Neural cell (in vitro differentiated cells): ENCODE results near the gene PCYT2. TPM values are rescaled to one million over a fixed set of nuclear protein-coding genes. Genes with fewer than 3 reads are reported as not detected.
"Not testable (repeated sequence)": the region's sequence is repeated elsewhere in the genome, so short reads cannot be mapped to it uniquely, and the experiment has no call there.

Experiments used
- H2AFZ ChIP-seq: fragments of 200-600, 300-800 bp; sonication (generic), shearing (Covaris generic); 2 replicates; pipeline ENCODE4 v1.6.0; 2014; ENCODE audit warnings: low read depth, mild to moderate bottlenecking, antibody characterized with exemption, low read length, moderate library complexity
- H3F3A ChIP-seq: fragments of 200-600 bp; shearing (Covaris generic); 2 replicates; pipeline ENCODE4 v1.6.1; 2016; ENCODE audit warnings: mild to moderate bottlenecking, moderate library complexity, mixed read lengths, antibody characterized with exemption, low read length; ENCODE audit not compliant: insufficient read depth, poor library complexity, severe bottlenecking
- H3K27ac ChIP-seq: fragments of 200-600, 300-800 bp; sonication (generic), shearing (Covaris generic); 2 replicates; pipeline ENCODE4 v1.5.1; 2014; ENCODE audit warnings: mild to moderate bottlenecking, low read length, moderate library complexity
- H3K27me3 ChIP-seq: fragments of 300-800, 200-600 bp; sonication (generic), shearing (Covaris generic); 2 replicates; pipeline ENCODE4 v1.6.0; 2014; ENCODE audit warnings: mild to moderate bottlenecking, low read depth, low read length, moderate library complexity; ENCODE audit not compliant: insufficient read depth
- H3K36me3 ChIP-seq: fragments of 300-800, 200-600 bp; sonication (generic), shearing (Covaris generic); 2 replicates; pipeline ENCODE4 v1.5.1; 2014; ENCODE audit warnings: mild to moderate bottlenecking, antibody characterized with exemption, low read length, moderate library complexity; ENCODE audit not compliant: insufficient read depth
- H3K4me2 ChIP-seq: fragments of 300-800, 200-600 bp; sonication (generic), shearing (Covaris generic); 2 replicates; pipeline ENCODE4 v1.6.0; 2014; ENCODE audit warnings: mild to moderate bottlenecking, low read length
- H3K4me3 ChIP-seq: fragments of 300-800, 200-600 bp; sonication (generic), shearing (Covaris generic); 2 replicates; pipeline ENCODE4 v1.5.1; 2014; ENCODE audit warnings: mild to moderate bottlenecking, low read length, moderate library complexity
- H3K79me2 ChIP-seq: fragments of 200-600 bp; shearing (Covaris generic); replicated peaks from 2 replicates; pipeline ENCODE4 v1.6.0; 2014; ENCODE audit warnings: mild to moderate bottlenecking, low read length, moderate library complexity; ENCODE audit not compliant: insufficient read depth
- H3K9ac ChIP-seq: fragments of 300-800, 200-600 bp; sonication (generic), shearing (Covaris generic); 2 replicates; pipeline ENCODE4 v1.6.1; 2016; ENCODE audit warnings: mild to moderate bottlenecking, low read length, mixed read lengths
- H3K9me2 ChIP-seq: fragments of 200-600 bp; shearing (Covaris generic); 2 replicates; pipeline ENCODE4 v1.6.1; 2016; ENCODE audit warnings: mild to moderate bottlenecking, low read length, mixed read lengths; ENCODE audit not compliant: insufficient read depth
- H3K9me3 ChIP-seq: fragments of 200-600, 300-800 bp; sonication (generic), shearing (Covaris generic); 2 replicates; pipeline ENCODE4 v1.6.1; 2016; ENCODE audit warnings: mild to moderate bottlenecking, mixed run types, low read length, moderate library complexity, mixed read lengths
- H4K20me1 ChIP-seq: fragments of 200-600 bp; shearing (Covaris generic); 2 replicates; pipeline ENCODE4 v1.6.1; 2016; ENCODE audit warnings: mild to moderate bottlenecking, mixed run types; ENCODE audit not compliant: insufficient read depth
- EP300 ChIP-seq: fragments of 450-650 bp; conservative IDR thresholded peaks from 2 replicates; pipeline ENCODE4 v1.6.1; 2014; ENCODE audit warnings: antibody characterized with exemption, mild to moderate bottlenecking, moderate library complexity; ENCODE audit not compliant: poor library complexity, severe bottlenecking
- EZH2 ChIP-seq: fragments of 200-600, 300-800 bp; shearing (Covaris generic), sonication (generic); IDR thresholded peaks from 2 replicates; pipeline ENCODE4 v1.6.1; 2014; ENCODE audit warnings: antibody characterized with exemption, low read length, borderline replicate concordance, mild to moderate bottlenecking; ENCODE audit not compliant: insufficient read depth, poor library complexity, severe bottlenecking
- MXI1 ChIP-seq: fragments of 450-650 bp; conservative IDR thresholded peaks from 2 replicates; pipeline ENCODE4 v1.6.1; 2014; ENCODE audit warnings: antibody characterized with exemption, mild to moderate bottlenecking; ENCODE audit not compliant: poor library complexity, severe bottlenecking
- POLR2AphosphoS5 ChIP-seq: IDR thresholded peaks from 2 replicates; pipeline ENCODE4 v1.6.1; 2012
- RAD21 ChIP-seq: fragments of 450-650 bp; conservative IDR thresholded peaks from 2 replicates; pipeline ENCODE4 v1.6.1; 2014; ENCODE audit warnings: antibody characterized with exemption, mild to moderate bottlenecking, moderate library complexity
- SMC3 ChIP-seq: fragments of 450-650 bp; conservative IDR thresholded peaks from 2 replicates; pipeline ENCODE4 v1.6.1; 2014; ENCODE audit warnings: antibody characterized with exemption, mild to moderate bottlenecking, moderate library complexity; ENCODE audit not compliant: poor library complexity
- TAF1 ChIP-seq: IDR thresholded peaks from 2 replicates; pipeline ENCODE4 v1.6.1; 2012; ENCODE audit warnings: low read depth
- polyA plus RNA-seq: library from polyadenylated mRNA; depleted of rRNA; stranded (reverse); fragments of >200 nt; gene quantifications from 2 replicates; pipeline ENCODE4 v1.2.3, GENCODE V29; 2014
- TF ChIP-seq, protein P1 (sequence below): fragments of 450-650 bp; IDR thresholded peaks from 2 replicates; pipeline ENCODE4 v1.5.1; 2014; ENCODE audit warnings: antibody characterized with exemption, mild to moderate bottlenecking, moderate library complexity; ENCODE audit not compliant: poor library complexity, severe bottlenecking
- TF ChIP-seq, protein P2 (sequence below): IDR thresholded peaks from 2 replicates; pipeline ENCODE4 v1.6.1; 2012; ENCODE audit warnings: borderline replicate concordance

PCYT2 gene
- polyA plus RNA-seq, 1 donor from 2014 or later, result 35.3 TPM

DNA sequence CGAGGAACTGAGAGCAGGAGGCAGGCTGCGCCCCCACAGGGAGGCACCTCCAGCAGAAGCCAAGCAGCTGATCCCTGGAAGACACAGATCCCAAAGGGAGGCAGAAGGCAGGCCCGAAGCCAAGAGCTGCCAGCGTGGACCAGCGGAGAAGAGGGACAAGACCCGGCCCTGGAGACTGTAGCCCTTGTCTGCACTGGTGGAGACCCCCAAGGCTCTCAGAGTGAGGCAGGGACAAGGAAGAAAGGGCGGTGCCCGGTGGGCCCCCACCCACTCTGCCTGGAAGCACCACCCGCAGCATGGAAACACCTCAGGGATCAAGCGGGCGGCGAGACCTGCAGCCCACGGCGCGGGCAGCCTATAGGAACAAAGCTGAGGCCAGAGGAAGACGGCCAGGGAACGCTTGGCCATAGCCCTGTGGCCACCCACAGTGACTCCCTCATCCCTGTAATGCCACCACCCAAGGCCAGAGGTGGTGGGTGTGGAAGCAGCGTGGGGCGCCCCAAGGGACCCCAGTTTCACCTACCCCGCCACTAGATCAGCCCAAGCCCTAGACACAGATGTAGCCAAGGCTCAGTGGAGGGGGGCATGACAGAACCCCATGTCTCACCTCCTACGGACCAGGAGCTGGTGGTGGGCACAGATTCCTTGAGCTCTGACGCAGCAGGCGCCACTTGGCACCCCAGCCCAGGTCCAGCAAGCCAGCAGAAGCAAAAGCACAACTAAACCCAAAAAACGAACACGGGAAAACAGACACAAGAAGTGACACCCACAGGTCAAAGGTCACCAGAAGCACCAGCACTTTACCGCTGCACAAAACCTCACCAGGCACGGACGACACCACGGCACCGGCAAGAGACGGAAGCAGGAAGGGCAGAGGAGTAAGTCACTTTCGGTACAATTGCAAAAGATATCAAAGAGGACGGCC is 9.7 kb upstream of the PCYT2 start:
- no peaks in the 10 kb centered on the region for H3K36me3 ChIP-seq
- no peaks in the 10 kb centered on the region for H3F3A ChIP-seq
- no peaks in the 10 kb centered on the region for H4K20me1 ChIP-seq
- H3K4me3 ChIP-seq, result no peak overlapping the region
- no peak overlapping the region for H3K9ac ChIP-seq
- no peak overlapping the region for H3K27ac ChIP-seq
- no peaks in the 10 kb centered on the region for H3K9me3 ChIP-seq
- H2AFZ ChIP-seq, result no peak overlapping the region
- H3K9me2 ChIP-seq, result no peaks in the 10 kb centered on the region
- peaks cover 26% of the 10 kb centered on the region for H3K79me2 ChIP-seq
- H3K4me2 ChIP-seq, result no peak overlapping the region
- H3K27me3 ChIP-seq, result no peaks in the 10 kb centered on the region
- TF ChIP-seq EP300, result no peak
- TF ChIP-seq TAF1, result no peak
- no peak for TF ChIP-seq EZH2
- TF ChIP-seq RAD21, result no peak
- TF ChIP-seq MXI1, result no peak
- no peak for TF ChIP-seq POLR2AphosphoS5
- TF ChIP-seq, protein P1, sequence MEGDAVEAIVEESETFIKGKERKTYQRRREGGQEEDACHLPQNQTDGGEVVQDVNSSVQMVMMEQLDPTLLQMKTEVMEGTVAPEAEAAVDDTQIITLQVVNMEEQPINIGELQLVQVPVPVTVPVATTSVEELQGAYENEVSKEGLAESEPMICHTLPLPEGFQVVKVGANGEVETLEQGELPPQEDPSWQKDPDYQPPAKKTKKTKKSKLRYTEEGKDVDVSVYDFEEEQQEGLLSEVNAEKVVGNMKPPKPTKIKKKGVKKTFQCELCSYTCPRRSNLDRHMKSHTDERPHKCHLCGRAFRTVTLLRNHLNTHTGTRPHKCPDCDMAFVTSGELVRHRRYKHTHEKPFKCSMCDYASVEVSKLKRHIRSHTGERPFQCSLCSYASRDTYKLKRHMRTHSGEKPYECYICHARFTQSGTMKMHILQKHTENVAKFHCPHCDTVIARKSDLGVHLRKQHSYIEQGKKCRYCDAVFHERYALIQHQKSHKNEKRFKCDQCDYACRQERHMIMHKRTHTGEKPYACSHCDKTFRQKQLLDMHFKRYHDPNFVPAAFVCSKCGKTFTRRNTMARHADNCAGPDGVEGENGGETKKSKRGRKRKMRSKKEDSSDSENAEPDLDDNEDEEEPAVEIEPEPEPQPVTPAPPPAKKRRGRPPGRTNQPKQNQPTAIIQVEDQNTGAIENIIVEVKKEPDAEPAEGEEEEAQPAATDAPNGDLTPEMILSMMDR, result no peak
- TF ChIP-seq SMC3, result no peak

DNA sequence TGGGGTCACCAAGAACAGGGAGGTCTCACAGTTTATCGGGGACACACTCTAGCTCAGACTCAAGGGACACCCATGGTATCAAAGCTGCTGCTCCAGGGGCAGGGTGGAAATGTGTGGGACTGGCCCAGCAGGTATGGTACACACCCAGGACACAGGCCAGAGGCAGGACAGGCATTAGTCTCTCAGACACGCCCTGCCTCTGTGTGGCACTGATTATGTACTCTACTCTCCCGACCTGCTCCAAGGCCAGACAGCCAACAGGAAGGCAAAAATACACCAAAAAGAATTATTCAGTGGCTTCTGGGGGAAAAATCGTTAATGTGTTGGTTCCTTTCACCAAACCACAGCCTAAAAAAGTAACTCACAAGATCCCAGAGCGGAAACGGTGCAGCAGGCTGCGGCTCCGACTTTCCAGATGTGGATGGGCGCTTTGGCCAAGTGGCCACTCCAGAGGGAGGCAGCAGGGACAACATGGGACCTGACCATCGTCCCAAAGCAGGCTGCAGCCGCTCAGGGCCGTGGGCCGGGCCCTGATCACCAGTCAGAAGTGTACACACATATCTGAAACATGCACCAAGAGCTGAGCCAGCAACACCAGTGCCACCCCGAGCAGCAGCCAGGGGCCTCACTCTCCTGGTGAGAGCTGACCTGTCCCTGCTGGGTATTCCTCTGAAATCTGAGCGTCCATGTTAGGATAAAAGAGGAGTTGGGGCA is 7.8 kb upstream of the PCYT2 start:
- H3K9me3 ChIP-seq, result no peaks in the 10 kb centered on the region
- H3F3A ChIP-seq, result no peaks in the 10 kb centered on the region
- no peaks in the 10 kb centered on the region for H3K9me2 ChIP-seq
- H3K9ac ChIP-seq, result no peak overlapping the region
- H3K79me2 ChIP-seq, result peaks cover 13% of the 10 kb centered on the region
- H3K4me3 ChIP-seq, result no peak overlapping the region
- no peaks in the 10 kb centered on the region for H3K27me3 ChIP-seq
- TF ChIP-seq POLR2AphosphoS5 (no peak), MXI1 (no peak), EZH2 (no peak), SMC3 (no peak), EP300 (no peak), TAF1 (no peak), RAD21 (no peak)
- TF ChIP-seq, protein P2, sequence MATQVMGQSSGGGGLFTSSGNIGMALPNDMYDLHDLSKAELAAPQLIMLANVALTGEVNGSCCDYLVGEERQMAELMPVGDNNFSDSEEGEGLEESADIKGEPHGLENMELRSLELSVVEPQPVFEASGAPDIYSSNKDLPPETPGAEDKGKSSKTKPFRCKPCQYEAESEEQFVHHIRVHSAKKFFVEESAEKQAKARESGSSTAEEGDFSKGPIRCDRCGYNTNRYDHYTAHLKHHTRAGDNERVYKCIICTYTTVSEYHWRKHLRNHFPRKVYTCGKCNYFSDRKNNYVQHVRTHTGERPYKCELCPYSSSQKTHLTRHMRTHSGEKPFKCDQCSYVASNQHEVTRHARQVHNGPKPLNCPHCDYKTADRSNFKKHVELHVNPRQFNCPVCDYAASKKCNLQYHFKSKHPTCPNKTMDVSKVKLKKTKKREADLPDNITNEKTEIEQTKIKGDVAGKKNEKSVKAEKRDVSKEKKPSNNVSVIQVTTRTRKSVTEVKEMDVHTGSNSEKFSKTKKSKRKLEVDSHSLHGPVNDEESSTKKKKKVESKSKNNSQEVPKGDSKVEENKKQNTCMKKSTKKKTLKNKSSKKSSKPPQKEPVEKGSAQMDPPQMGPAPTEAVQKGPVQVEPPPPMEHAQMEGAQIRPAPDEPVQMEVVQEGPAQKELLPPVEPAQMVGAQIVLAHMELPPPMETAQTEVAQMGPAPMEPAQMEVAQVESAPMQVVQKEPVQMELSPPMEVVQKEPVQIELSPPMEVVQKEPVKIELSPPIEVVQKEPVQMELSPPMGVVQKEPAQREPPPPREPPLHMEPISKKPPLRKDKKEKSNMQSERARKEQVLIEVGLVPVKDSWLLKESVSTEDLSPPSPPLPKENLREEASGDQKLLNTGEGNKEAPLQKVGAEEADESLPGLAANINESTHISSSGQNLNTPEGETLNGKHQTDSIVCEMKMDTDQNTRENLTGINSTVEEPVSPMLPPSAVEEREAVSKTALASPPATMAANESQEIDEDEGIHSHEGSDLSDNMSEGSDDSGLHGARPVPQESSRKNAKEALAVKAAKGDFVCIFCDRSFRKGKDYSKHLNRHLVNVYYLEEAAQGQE, result no peak
- TF ChIP-seq, protein P1, result no peak
- H2AFZ ChIP-seq, result no peak overlapping the region
- no peak overlapping the region for H3K4me2 ChIP-seq
- H3K27ac ChIP-seq, result no peak overlapping the region
- no peaks in the 10 kb centered on the region for H3K36me3 ChIP-seq
- H4K20me1 ChIP-seq, result no peaks in the 10 kb centered on the region

DNA sequence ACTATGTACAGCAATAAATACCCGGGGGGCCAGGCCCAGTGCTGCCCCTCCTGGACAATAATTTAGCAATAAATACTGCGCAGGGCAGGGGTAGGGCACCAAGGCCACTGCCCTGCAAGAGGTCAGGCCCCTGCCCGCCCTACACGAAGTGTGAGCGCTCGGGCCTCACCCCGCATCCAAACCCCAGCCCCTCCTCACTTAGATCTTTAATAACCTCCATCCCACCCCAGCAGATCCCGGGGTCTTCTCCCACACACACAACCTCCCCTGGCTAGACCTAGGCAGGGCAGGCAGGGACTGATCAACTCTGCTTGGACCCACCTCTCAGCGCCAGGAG is 7.1 kb upstream of the PCYT2 start:
- H3K27me3 ChIP-seq, H3F3A ChIP-seq, H4K20me1 ChIP-seq, H3K4me2 ChIP-seq, H3K9me2 ChIP-seq, H3K36me3 ChIP-seq, H3K9me3 ChIP-seq: not testable (repeated sequence)
- Histone ChIP-seq H3K27ac (peak overlapping the region; percentile 58), H3K4me3 (peak overlapping the region; percentile 79), H2AFZ (peak overlapping the region; percentile 14), H3K9ac (peak overlapping the region; percentile 68), H3K79me2 (peaks cover 13% of the 10 kb centered on the region)
